ENCODE measurements around the gene PTEN.

DNA sequence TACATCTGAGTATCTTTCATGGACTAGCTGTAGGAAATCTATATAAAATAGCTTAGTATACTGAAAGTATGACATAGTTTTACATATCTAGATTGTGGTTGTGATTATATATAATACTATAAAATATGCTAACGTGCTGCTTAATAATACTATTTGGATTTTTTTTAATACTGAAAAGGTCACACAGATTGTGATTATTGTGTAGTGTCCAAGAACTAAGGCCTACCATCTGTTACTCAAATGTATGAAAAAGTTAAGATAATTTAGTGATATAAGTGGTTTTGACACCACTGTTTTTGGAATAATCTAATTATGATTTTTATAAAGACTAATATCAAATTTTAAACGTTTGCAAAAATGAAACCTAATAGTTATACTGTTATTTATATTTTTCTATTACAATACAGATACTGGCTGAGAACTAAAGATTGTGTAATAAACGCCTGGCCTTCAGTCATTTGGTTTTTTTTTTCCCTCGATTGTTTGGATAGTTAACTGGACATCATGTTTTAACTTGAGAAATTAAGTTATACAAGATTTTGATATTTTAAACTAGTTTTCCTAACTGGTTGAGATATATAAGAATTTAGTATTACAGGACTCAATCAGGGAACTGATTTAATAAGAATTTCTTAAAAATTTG, 12.6 kb downstream of the PTEN start:
- TF ChIP-seq, protein P1, sequence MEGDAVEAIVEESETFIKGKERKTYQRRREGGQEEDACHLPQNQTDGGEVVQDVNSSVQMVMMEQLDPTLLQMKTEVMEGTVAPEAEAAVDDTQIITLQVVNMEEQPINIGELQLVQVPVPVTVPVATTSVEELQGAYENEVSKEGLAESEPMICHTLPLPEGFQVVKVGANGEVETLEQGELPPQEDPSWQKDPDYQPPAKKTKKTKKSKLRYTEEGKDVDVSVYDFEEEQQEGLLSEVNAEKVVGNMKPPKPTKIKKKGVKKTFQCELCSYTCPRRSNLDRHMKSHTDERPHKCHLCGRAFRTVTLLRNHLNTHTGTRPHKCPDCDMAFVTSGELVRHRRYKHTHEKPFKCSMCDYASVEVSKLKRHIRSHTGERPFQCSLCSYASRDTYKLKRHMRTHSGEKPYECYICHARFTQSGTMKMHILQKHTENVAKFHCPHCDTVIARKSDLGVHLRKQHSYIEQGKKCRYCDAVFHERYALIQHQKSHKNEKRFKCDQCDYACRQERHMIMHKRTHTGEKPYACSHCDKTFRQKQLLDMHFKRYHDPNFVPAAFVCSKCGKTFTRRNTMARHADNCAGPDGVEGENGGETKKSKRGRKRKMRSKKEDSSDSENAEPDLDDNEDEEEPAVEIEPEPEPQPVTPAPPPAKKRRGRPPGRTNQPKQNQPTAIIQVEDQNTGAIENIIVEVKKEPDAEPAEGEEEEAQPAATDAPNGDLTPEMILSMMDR (IDR thresholded peaks at IDR 0.05; ENCODE audit: poor library complexity), result no peak
- TF ChIP-seq EZH2 (IDR thresholded peaks at IDR 0.05; ENCODE audit: borderline replicate concordance), result no peak

Data from hepatocyte (in vitro differentiated cells).